ENCODE data around the gene PSRC1.

DNA sequence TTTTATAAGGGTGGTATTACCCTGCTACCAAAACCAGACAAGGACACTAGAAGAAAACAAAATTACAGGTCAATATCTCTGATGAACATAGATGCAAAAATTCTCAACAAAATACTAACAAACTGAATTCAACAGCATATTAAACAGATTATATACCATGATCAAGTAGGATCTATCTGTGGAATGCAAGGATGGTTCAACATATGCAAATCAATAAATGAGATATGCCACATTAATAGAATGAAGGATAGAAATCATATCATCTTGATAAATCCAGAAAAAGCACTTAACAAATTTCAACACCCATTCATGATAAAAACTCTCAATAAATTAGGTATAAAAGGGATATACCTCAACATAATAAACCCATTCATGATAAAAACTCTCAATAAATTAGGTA lies 48.2 kb upstream of the PSRC1 start:
- TF ChIP-seq, protein P1, sequence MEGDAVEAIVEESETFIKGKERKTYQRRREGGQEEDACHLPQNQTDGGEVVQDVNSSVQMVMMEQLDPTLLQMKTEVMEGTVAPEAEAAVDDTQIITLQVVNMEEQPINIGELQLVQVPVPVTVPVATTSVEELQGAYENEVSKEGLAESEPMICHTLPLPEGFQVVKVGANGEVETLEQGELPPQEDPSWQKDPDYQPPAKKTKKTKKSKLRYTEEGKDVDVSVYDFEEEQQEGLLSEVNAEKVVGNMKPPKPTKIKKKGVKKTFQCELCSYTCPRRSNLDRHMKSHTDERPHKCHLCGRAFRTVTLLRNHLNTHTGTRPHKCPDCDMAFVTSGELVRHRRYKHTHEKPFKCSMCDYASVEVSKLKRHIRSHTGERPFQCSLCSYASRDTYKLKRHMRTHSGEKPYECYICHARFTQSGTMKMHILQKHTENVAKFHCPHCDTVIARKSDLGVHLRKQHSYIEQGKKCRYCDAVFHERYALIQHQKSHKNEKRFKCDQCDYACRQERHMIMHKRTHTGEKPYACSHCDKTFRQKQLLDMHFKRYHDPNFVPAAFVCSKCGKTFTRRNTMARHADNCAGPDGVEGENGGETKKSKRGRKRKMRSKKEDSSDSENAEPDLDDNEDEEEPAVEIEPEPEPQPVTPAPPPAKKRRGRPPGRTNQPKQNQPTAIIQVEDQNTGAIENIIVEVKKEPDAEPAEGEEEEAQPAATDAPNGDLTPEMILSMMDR (IDR thresholded peaks at IDR 0.05) = no peak
- TF ChIP-seq POLR2A (IDR thresholded peaks at IDR 0.05) = no peak
